ENCODE results near the gene TOP2A. TPM values are rescaled to one million over a fixed set of nuclear protein-coding genes. Genes with fewer than 3 reads are reported as not detected.

Gene TOP2A
- total RNA-seq, 1 experiment from 2014 or later: 141 TPM

DNA sequence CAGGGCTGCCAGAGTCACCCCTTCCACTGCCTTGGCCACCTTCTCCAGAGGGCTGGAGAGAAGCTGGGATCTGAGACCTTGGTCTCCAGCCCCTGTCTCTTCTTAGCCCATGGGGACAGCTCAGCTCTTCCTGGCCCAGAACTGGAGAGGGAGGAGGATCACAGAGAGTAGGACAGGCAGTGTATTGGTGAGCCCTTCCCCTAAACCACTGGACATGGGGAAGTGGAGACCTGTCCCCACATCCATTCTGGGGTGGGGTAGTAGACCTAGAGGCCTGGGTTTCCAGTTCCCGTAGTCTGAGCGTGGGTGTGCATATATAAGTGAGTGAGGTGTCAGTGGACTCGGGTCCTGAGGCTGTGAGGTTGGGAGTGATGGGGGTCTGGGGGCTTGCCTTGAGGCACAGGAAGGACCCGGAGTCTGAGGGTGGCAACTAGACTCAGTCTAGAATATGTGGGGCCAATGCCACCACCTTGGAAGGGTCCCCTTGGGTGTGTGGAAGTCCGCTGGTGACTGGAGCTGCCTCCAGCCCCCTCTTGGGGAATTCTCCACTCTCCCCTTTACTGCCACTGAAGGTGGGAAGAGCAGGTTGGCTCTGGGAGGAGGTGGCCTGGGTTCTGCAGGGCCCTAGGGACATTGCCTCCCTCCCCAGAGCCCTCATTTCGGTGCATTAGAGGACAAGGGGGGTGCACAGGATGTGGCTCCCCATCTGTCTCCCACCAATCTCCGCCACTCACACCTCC lies 73.1 kb downstream of the TOP2A start:
- no peaks in the 10 kb centered on the region for H3K27me3 ChIP-seq (ENCODE audit: insufficient read depth, low read length)
- H4K20me1 ChIP-seq (ENCODE audit: insufficient read depth): no peaks in the 10 kb centered on the region; the same call in 1 of the 2 replicates
- no peak overlapping the region for H2AFZ ChIP-seq (ENCODE audit: low read depth, low read length, poor library complexity, severe bottlenecking)
- peaks cover 74% of the 10 kb centered on the region for H3K79me2 ChIP-seq (ENCODE audit: insufficient read depth, low read length)
- H3K36me3 ChIP-seq (ENCODE audit: control insufficient read depth in 1 of 2, insufficient read depth in 2 of 2, low read length in 2 of 2): peaks cover 0 to 3% of the 10 kb centered on the region in 2 experiments; a peak in 2 of 4 replicates
- peak overlapping the region; percentile 38 to 54 for H3K4me3 ChIP-seq (replicated peaks in 1 of 2; ENCODE audit: low read depth in 1 of 2, low read length in 2 of 2)
- peak overlapping the region; percentile 62 for H3K9ac ChIP-seq (ENCODE audit: low read length)
- ChIA-PET CTCF (no interaction called here), RAD21 (ENCODE audit: low non-redundant PET in 1 of 2, low total read pairs in 2 of 2, uncharacterized antibody in 2 of 2, unreplicated experiment in 2 of 2) (no interaction called here), POLR2A (interaction anchor here (0.6 kb wide), 1 partner anchor 238 kb away, joined by 3 read pairs; no protein-coding TSS in a partner anchor)
- ATAC-seq (no peak), DNase-seq (ENCODE audit: low read depth, low spot score) (no peak)
- peaks cover 24 to 62% of the 10 kb centered on the region in 2 experiments for H3K4me1 ChIP-seq (ENCODE audit: control insufficient read depth in 1 of 2, insufficient read depth in 2 of 2, low read length in 2 of 2)
- intact Hi-C loops (cut with micrococcal nuclease): no loop called here
- peak overlapping the region; percentile 82 for H3K4me2 ChIP-seq (ENCODE audit: low read length)
- no peaks in the 10 kb centered on the region for H3K9me2 ChIP-seq (ENCODE audit: insufficient read depth)
- peak overlapping the region; percentile 58 for H3K27ac ChIP-seq (ENCODE audit: low read depth, low read length)
- H3K9me3 ChIP-seq (ENCODE audit: control insufficient read depth in 1 of 2, insufficient read depth in 1 of 2, low read depth in 1 of 2, low read length in 2 of 2): no peaks in the 10 kb centered on the region
- TF ChIP-seq ELF1 (IDR thresholded peaks at IDR 0.05; ENCODE audit: borderline replicate concordance, low read depth): no peak
- TF ChIP-seq SIN3A (IDR thresholded peaks at IDR 0.05; ENCODE audit: low read depth): no peak
- TF ChIP-seq ZBTB33 (IDR thresholded peaks at IDR 0.05; ENCODE audit: extremely low read depth, insufficient replicate concordance, low read length): no peak
- TF ChIP-seq, protein P1, sequence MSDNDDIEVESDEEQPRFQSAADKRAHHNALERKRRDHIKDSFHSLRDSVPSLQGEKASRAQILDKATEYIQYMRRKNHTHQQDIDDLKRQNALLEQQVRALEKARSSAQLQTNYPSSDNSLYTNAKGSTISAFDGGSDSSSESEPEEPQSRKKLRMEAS (IDR thresholded peaks at IDR 0.05): no peak
- no peak for TF ChIP-seq ZNF274 (IDR thresholded peaks at IDR 0.05; ENCODE audit: low read depth, low read length)
- no peak for TF ChIP-seq TCF7L2 (IDR thresholded peaks at IDR 0.05; ENCODE audit: borderline replicate concordance, extremely low read depth, insufficient read depth, insufficient read length)
- TF ChIP-seq YY1 (IDR thresholded peaks at IDR 0.05; ENCODE audit: extremely low read depth, insufficient replicate concordance, low read depth, low read length): no peak
- TF ChIP-seq, protein P2, sequence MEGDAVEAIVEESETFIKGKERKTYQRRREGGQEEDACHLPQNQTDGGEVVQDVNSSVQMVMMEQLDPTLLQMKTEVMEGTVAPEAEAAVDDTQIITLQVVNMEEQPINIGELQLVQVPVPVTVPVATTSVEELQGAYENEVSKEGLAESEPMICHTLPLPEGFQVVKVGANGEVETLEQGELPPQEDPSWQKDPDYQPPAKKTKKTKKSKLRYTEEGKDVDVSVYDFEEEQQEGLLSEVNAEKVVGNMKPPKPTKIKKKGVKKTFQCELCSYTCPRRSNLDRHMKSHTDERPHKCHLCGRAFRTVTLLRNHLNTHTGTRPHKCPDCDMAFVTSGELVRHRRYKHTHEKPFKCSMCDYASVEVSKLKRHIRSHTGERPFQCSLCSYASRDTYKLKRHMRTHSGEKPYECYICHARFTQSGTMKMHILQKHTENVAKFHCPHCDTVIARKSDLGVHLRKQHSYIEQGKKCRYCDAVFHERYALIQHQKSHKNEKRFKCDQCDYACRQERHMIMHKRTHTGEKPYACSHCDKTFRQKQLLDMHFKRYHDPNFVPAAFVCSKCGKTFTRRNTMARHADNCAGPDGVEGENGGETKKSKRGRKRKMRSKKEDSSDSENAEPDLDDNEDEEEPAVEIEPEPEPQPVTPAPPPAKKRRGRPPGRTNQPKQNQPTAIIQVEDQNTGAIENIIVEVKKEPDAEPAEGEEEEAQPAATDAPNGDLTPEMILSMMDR (IDR thresholded peaks at IDR 0.05 in 2 of 3, conservative IDR thresholded peaks at IDR 0.05 in 1 of 3; ENCODE audit: borderline replicate concordance in 1 of 3, insufficient read depth in 1 of 3, low read depth in 2 of 3, low read length in 2 of 3): no peak
- no peak for TF ChIP-seq RAD21 (IDR thresholded peaks at IDR 0.05; ENCODE audit: low read depth)
- TF ChIP-seq EGR1 (IDR thresholded peaks at IDR 0.05; ENCODE audit: low read depth): no peak
- TF ChIP-seq REST (IDR thresholded peaks at IDR 0.05; ENCODE audit: low read depth): no peak
- BruUV-seq (replicated peaks): no TSS peak
